Measurements from ENCODE around the gene PAX7.

DNA sequence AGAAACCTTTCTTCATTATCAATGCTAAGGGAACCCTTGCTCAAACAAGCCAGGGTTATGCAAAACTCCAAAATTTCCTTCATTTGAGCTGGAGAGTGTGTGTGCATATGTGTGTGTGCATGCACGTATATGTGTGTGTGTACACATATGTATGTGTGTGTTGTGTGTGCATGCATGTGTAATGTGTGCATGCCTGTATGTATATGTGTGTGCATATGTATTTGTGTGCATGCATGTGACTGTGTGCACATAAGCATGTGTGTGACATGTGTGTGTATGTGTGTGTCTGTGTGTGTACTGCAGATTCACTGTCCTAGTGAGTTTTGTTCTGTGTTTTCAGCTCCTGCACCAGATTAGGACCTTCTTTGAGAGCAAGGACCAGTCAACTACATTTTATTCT lies 28.2 kb downstream of the PAX7 start:
- no peak for TF ChIP-seq POLR2AphosphoS5 (IDR thresholded peaks at IDR 0.05; ENCODE audit: low read depth, low read length)
- no peak for TF ChIP-seq REST (IDR thresholded peaks at IDR 0.05; ENCODE audit: insufficient read depth in 1 of 2, low read depth in 2 of 2, low read length in 2 of 2)
- TF ChIP-seq TAF1 (IDR thresholded peaks at IDR 0.05; ENCODE audit: borderline replicate concordance, insufficient read depth, low read length), result no peak
- TF ChIP-seq SIN3A (IDR thresholded peaks at IDR 0.05; ENCODE audit: borderline replicate concordance, insufficient read depth, low read length), result no peak

Data from PFSK-1 (cell line).